ENCODE results near the gene PTPN4.
"Not testable (repeated sequence)": the region's sequence is repeated elsewhere in the genome, so short reads cannot be mapped to it uniquely, and the experiment has no call there.

Gene PTPN4

GRCh38 chr2:119801040-119801439, 41.3 kb downstream of the PTPN4 start:
- TF ChIP-seq CTCF (IDR thresholded peaks at IDR 0.05; ENCODE audit: control insufficient read depth, extremely low read depth, insufficient read depth) = no peak
- no peak for DNase-seq (ENCODE audit: low read depth)
- H3K4me3 ChIP-seq (ENCODE audit: low read depth, low read length) = no peak overlapping the region

DNA sequence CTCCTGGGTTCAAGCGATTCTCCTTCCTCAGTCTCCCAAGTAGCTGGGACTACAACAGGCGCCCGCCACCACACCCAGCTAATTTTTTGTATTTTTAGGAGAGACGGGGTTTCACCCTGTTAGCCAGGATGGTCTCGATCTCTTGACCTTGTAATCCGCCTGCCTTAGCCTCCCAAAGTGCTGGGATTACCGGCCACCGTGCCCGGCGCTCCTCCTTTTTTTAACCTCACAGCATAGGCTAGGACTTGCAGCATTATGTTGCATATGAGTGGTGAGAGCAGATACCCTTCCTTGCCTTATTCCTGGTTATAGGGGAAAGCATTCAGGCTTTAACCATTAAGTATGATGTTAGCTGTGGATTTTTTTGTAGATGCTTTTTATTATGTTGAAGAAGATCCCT, 42.3 kb downstream of the PTPN4 start:
- DNase-seq (ENCODE audit: low read depth); H3K4me3 ChIP-seq (ENCODE audit: low read depth, low read length): not testable (repeated sequence)

GRCh38 chr2:119803101-119803500, 43.4 kb downstream of the PTPN4 start:
- no peak for TF ChIP-seq CTCF (IDR thresholded peaks at IDR 0.05; ENCODE audit: control insufficient read depth, extremely low read depth, insufficient read depth)
- no peak for DNase-seq (ENCODE audit: low read depth)
- H3K4me3 ChIP-seq (ENCODE audit: low read depth, low read length) = no peak overlapping the region

DNA sequence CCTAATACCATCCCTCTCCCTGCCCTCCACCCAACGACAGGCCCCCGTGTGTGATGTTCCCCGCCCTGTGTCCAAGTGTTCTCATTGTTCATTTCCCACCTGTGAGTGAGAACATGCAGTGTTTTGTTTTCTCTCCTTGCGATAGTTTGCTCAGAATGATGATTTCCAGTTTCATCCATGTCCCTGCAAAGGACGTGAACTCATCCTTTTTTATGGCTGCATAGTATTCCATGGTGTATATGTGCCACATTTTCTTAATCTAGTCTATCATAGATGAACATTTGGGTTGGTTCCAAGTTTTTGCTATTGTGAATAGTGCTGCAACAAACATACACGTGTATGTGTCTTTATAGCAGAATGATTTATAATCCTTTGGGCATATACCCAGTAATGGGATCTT, 44.7 kb downstream of the PTPN4 start:
- not testable (repeated sequence) for DNase-seq (ENCODE audit: low read depth); H3K4me3 ChIP-seq (ENCODE audit: low read depth, low read length)

- no peak for DNase-seq (ENCODE audit: low read depth)
- no peak for TF ChIP-seq CTCF (IDR thresholded peaks at IDR 0.05; ENCODE audit: control insufficient read depth, extremely low read depth, insufficient read depth)
- H3K4me3 ChIP-seq (ENCODE audit: low read depth, low read length) = no peak overlapping the region
Observed at GRCh38 chr2:119808516-119809147, 48.9 kb downstream of the PTPN4 start.

- no peak overlapping the region for H3K4me3 ChIP-seq (ENCODE audit: low read depth, low read length)
- no peak for TF ChIP-seq CTCF (IDR thresholded peaks at IDR 0.05; ENCODE audit: control insufficient read depth, extremely low read depth, insufficient read depth)
- peak; percentile 52 for DNase-seq (ENCODE audit: low read depth)
Observed at GRCh38 chr2:119809339-119810048, 49.8 kb downstream of the PTPN4 start.

DNA sequence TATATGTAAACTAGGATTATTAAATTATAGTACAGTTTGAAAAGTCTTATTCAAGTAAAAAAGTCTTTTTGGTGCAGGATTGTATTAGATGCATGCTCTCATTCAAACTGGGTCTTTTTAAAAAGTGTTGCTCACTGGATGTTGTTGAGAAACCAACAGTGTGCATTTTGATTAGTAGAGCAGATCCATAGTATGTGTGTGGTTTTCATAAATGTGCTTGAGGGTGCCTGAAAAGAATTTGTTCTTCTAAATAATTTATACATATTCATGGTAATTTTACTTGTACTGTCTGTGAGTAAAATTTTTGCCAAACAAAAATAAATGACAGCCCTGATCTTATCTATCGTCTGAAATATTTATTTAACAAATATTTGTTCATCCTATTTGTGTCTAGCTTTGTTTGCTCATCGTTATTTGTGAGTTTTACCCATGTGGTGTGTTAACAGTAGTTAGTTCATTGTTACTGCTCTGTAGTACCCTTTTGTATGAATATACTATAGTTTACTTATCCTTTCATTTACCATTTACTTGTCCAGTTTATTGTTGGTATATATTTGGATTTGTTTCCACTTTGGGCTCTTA, 50.4 kb downstream of the PTPN4 start:
- H3K4me3 ChIP-seq (ENCODE audit: low read depth, low read length) = no peak overlapping the region
- peak; percentile 82 for DNase-seq (ENCODE audit: low read depth)
- no peak for TF ChIP-seq CTCF (IDR thresholded peaks at IDR 0.05; ENCODE audit: control insufficient read depth, extremely low read depth, insufficient read depth)

DNA sequence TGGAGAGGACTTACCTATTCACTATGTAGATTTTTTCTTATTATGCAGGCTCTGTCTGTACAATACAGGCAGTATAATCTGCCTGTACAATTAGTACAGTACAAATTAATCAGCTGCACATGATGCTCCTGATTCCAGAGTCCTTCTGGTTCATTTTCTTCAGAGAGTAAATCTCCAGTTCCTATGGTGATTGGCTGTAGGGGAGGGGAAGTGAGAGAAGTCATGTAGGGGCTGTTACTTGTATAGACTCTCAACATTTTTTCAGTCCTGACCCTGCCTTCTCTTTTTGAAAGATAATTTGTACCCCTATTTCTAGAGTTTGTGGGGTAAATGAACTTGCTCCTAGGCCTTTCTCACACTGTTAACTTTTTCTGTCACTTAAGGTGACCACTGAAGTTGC, 54.5 kb downstream of the PTPN4 start:
- no peak for TF ChIP-seq CTCF (IDR thresholded peaks at IDR 0.05; ENCODE audit: control insufficient read depth, extremely low read depth, insufficient read depth)
- DNase-seq (ENCODE audit: low read depth) = no peak
- no peak overlapping the region for H3K4me3 ChIP-seq (ENCODE audit: low read depth, low read length)

Data from LNCaP clone FGC (cell line).